H9 (cell line): Measurements from ENCODE around the gene ZNF407. TPM values are rescaled to one million over a fixed set of nuclear protein-coding genes. Genes with fewer than 3 reads are reported as not detected.

ENCODE experiments used
- DNase-seq: peaks from one replicate; pipeline ENCODE4 v3.0.0-alpha.2; 2017
- H2AFZ ChIP-seq: one replicate; pipeline ENCODE4 v1.6.1; 2013; ENCODE audit warnings: mild to moderate bottlenecking, low read length, control low read depth, moderate library complexity
- H2AK5ac ChIP-seq: 2 replicates; pipeline ENCODE4 v1.6.1; 2013; ENCODE audit warnings: low read length, control low read depth, mixed read lengths; ENCODE audit not compliant: insufficient read length
- H2BK120ac ChIP-seq: one replicate; pipeline ENCODE4 v1.6.1; 2013; ENCODE audit warnings: low read depth, mild to moderate bottlenecking, low read length, control low read depth, inconsistent platforms; ENCODE audit not compliant: poor library complexity, severe bottlenecking
- H2BK12ac ChIP-seq: 2 replicates; pipeline ENCODE4 v1.6.1; 2013; ENCODE audit warnings: low read length, control low read depth, mixed read lengths, low read depth; ENCODE audit not compliant: insufficient read length
- H2BK15ac ChIP-seq: 2 replicates; pipeline ENCODE4 v1.6.1; 2013; ENCODE audit warnings: low read depth, low read length, control low read depth
- H2BK20ac ChIP-seq: one replicate; pipeline ENCODE4 v1.6.1; 2013; ENCODE audit warnings: low read depth, mild to moderate bottlenecking, low read length, control low read depth, inconsistent platforms; ENCODE audit not compliant: poor library complexity, severe bottlenecking
- H2BK5ac ChIP-seq: 2 replicates; pipeline ENCODE4 v1.6.1; 2013; ENCODE audit warnings: low read length, control low read depth, mixed read lengths; ENCODE audit not compliant: insufficient read length
- H3K14ac ChIP-seq: 2 replicates; pipeline ENCODE4 v1.6.1; 2013; ENCODE audit warnings: low read length, control low read depth; ENCODE audit not compliant: insufficient read depth
- H3K18ac ChIP-seq: 2 replicates; pipeline ENCODE4 v1.6.1; 2013; ENCODE audit warnings: low read depth, mild to moderate bottlenecking, mixed read lengths, low read length, control low read depth; ENCODE audit not compliant: insufficient read length
- H3K23ac ChIP-seq: 2 replicates; pipeline ENCODE4 v1.6.1; 2013; ENCODE audit warnings: low read length, control low read depth, mixed read lengths, low read depth; ENCODE audit not compliant: insufficient read length
- H3K23me2 ChIP-seq: 2 replicates; pipeline ENCODE4 v1.6.1; 2013; ENCODE audit warnings: low read depth, mild to moderate bottlenecking, mixed read lengths, low read length, control low read depth; ENCODE audit not compliant: insufficient read length, poor library complexity, severe bottlenecking
- H3K27ac ChIP-seq: 2 replicates; pipeline ENCODE4 v1.5.1; 2013; ENCODE audit warnings: low read length, control low read depth, mixed read lengths, low read depth; ENCODE audit not compliant: insufficient read length
- H3K27me3 ChIP-seq: 2 replicates; pipeline ENCODE4 v1.6.1; 2013; ENCODE audit warnings: low read length, control low read depth, inconsistent platforms; ENCODE audit not compliant: insufficient read depth
- H3K4ac ChIP-seq: 2 replicates; pipeline ENCODE4 v1.6.1; 2013; ENCODE audit warnings: low read depth, mild to moderate bottlenecking, control low read depth, inconsistent platforms, low read length, moderate library complexity
- H3K4me1 ChIP-seq: 2 replicates; pipeline ENCODE4 v1.6.1; 2013; ENCODE audit warnings: low read length, control low read depth, inconsistent platforms; ENCODE audit not compliant: insufficient read depth
- H3K4me2 ChIP-seq: 2 replicates; pipeline ENCODE4 v1.6.1; 2013; ENCODE audit warnings: low read length, control low read depth, mixed read lengths; ENCODE audit not compliant: insufficient read length, insufficient read depth
- H3K56ac ChIP-seq: 2 replicates; pipeline ENCODE4 v1.6.1; 2013; ENCODE audit warnings: low read depth, mild to moderate bottlenecking, mixed read lengths, low read length, control low read depth; ENCODE audit not compliant: insufficient read length
- H3K79me1 ChIP-seq: 2 replicates; pipeline ENCODE4 v1.6.1; 2013; ENCODE audit warnings: low read depth, mild to moderate bottlenecking, moderate library complexity, low read length, control low read depth, inconsistent platforms; ENCODE audit not compliant: insufficient read depth, poor library complexity, severe bottlenecking
- H3K79me2 ChIP-seq: 2 replicates; pipeline ENCODE4 v1.6.1; 2013; ENCODE audit warnings: low read length, control low read depth, inconsistent platforms; ENCODE audit not compliant: insufficient read depth
- H3K9ac ChIP-seq: 2 replicates; pipeline ENCODE4 v1.6.1; 2013; ENCODE audit warnings: low read length, control low read depth, mixed read lengths; ENCODE audit not compliant: insufficient read length; ENCODE audit errors: extremely low read depth
- H3K9me3 ChIP-seq: one replicate; pipeline ENCODE4 v1.6.1; 2013; ENCODE audit warnings: low read depth, low read length, inconsistent platforms; ENCODE audit not compliant: control insufficient read depth
- H3T11ph ChIP-seq: one replicate; pipeline ENCODE4 v1.6.1; 2013; ENCODE audit warnings: mild to moderate bottlenecking, low read length, control low read depth, inconsistent platforms
- H4K20me1 ChIP-seq: one replicate; pipeline ENCODE4 v1.6.1; 2013; ENCODE audit not compliant: control insufficient read depth, insufficient read length, insufficient read depth
- H4K5ac ChIP-seq: 2 replicates; pipeline ENCODE4 v1.6.1; 2013; ENCODE audit warnings: low read depth, mild to moderate bottlenecking, mixed read lengths, low read length, control low read depth; ENCODE audit not compliant: insufficient read length
- H4K8ac ChIP-seq: replicated peaks from 2 replicates; pipeline ENCODE4 v1.6.1; 2013; ENCODE audit warnings: low read length, control low read depth, mixed read lengths, low read depth; ENCODE audit not compliant: insufficient read length
- H4K91ac ChIP-seq: 2 replicates; pipeline ENCODE4 v1.6.1; 2013; ENCODE audit warnings: low read depth, mild to moderate bottlenecking, moderate library complexity, mixed read lengths, low read length, control low read depth; ENCODE audit not compliant: insufficient read length
- H3K27ac Mint-ChIP-seq, 3 experiments: 2 replicates in 2 of 3; 3 replicates in 1 of 3; pipeline ENCODE4 v1.8.0; 2020 to 2021; ENCODE audit warnings: mixed read lengths in 3 of 3, mild to moderate bottlenecking in 1 of 3, moderate library complexity in 1 of 3
- H3K27me3 Mint-ChIP-seq: 2 replicates; pipeline ENCODE4 v1.8.0; 2021; ENCODE audit warnings: low read depth, mild to moderate bottlenecking, moderate library complexity, mixed read lengths
- H3K36me3 Mint-ChIP-seq, 3 experiments: 2 replicates in 2 of 3; 3 replicates in 1 of 3; pipeline ENCODE4 v1.8.0; 2020 to 2021; ENCODE audit warnings: low read depth in 3 of 3, mixed read lengths in 3 of 3; ENCODE audit not compliant: insufficient read depth in 1 of 3
- H3K4me1 Mint-ChIP-seq, 2 experiments: 2 replicates each; pipeline ENCODE4 v1.8.0; 2020; ENCODE audit warnings: mixed read lengths in 2 of 2
- H3K4me3 Mint-ChIP-seq, 2 experiments: 2 replicates in 1 of 2; 3 replicates in 1 of 2; pipeline ENCODE4 v1.8.0; 2020 to 2021; ENCODE audit warnings: mild to moderate bottlenecking in 2 of 2, mixed read lengths in 2 of 2, moderate library complexity in 1 of 2
- H3K9me3 Mint-ChIP-seq, 2 experiments: 2 replicates in 1 of 2; 3 replicates in 1 of 2; pipeline ENCODE4 v1.8.0; 2020; ENCODE audit warnings: mild to moderate bottlenecking in 2 of 2, mixed read lengths in 2 of 2, moderate library complexity in 1 of 2
- WGBS: extraction: QIAGEN DNeasy Blood & Tissue Kit; methylation state at CpG from one replicate; pipeline ENCODE4 v1.1.7; 2013; ENCODE audit warnings: missing lambda C conversion rate, low lambda C conversion rate, mixed read lengths; ENCODE audit not compliant: insufficient read length; ENCODE audit errors: extremely low coverage; 5-methylcytosine and 5-hydroxymethylcytosine counted together
- total RNA-seq: library from RNA; stranded (reverse); gene quantifications from 2 replicates; pipeline ENCODE4 v1.2.1, GENCODE V29; 2021
- TF ChIP-seq, protein P1 (sequence below): fragments of 200-600 bp; sonication (generic); conservative IDR thresholded peaks from 3 replicates; pipeline ENCODE4 v1.8.0; 2021; ENCODE audit warnings: antibody characterized with exemption, mild to moderate bottlenecking

Gene ZNF407
- total RNA-seq, 1 experiment from 2014 or later = 8.7 TPM

DNA sequence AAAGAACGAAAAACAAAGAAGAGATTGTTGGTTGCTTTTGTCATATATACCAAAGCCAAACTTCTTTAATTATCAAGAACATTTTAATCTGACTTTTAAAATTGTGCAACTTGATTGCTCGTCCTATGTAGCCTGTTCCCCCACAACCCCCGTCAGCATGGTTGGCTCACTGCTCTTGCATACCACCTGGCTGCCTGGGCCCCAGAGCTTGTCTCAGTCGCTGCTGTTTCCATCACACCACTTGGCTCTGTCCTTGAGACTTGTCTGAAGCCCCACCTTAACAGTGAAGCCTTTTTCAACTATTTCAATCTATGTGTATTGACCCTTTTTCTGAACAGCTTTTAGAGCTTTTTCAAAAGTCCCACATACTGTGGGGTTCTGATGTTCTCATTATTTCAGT, 270.8 kb downstream of the ZNF407 start:
- H3K9me3 Mint-ChIP-seq = no peaks in the 10 kb centered on the region
- H3K27me3 Mint-ChIP-seq = no peaks in the 10 kb centered on the region
- Histone ChIP-seq H3K79me2 (no peaks in the 10 kb centered on the region), H3K9ac (no peak overlapping the region), H3K23me2 (no peaks in the 10 kb centered on the region), H3K4me2 (no peak overlapping the region), H2BK5ac (no peak overlapping the region), H3T11ph (no peak overlapping the region), H4K5ac (no peak overlapping the region), H4K91ac (no peak overlapping the region), H2BK120ac (no peak overlapping the region), H2BK20ac (no peak overlapping the region), H2BK15ac (no peak overlapping the region), H2AK5ac (no peak overlapping the region), H2AFZ (no peak overlapping the region), H3K56ac (no peak overlapping the region), H3K23ac (no peak overlapping the region), H3K14ac (no peak overlapping the region), H3K4ac (no peak overlapping the region), H2BK12ac (no peak overlapping the region), H3K4me1 (no peaks in the 10 kb centered on the region; the same call in 1 of the 2 replicates), H3K79me1 (no peaks in the 10 kb centered on the region), H3K9me3 (no peaks in the 10 kb centered on the region), H3K27me3 (no peaks in the 10 kb centered on the region), H3K27ac (no peak overlapping the region), H4K20me1 (no peaks in the 10 kb centered on the region), H4K8ac (no peak overlapping the region), H3K18ac (no peak overlapping the region)
- no peak overlapping the region for H3K4me3 Mint-ChIP-seq
- WGBS = no CpG with 5 or more reads among the region's 4 CpGs
- peak overlapping the region in 2 of 3 experiments; percentile 64 to 78; a peak in 3 of 7 replicates for H3K27ac Mint-ChIP-seq
- H3K36me3 Mint-ChIP-seq = no peaks in the 10 kb centered on the region
- TF ChIP-seq, protein P1, sequence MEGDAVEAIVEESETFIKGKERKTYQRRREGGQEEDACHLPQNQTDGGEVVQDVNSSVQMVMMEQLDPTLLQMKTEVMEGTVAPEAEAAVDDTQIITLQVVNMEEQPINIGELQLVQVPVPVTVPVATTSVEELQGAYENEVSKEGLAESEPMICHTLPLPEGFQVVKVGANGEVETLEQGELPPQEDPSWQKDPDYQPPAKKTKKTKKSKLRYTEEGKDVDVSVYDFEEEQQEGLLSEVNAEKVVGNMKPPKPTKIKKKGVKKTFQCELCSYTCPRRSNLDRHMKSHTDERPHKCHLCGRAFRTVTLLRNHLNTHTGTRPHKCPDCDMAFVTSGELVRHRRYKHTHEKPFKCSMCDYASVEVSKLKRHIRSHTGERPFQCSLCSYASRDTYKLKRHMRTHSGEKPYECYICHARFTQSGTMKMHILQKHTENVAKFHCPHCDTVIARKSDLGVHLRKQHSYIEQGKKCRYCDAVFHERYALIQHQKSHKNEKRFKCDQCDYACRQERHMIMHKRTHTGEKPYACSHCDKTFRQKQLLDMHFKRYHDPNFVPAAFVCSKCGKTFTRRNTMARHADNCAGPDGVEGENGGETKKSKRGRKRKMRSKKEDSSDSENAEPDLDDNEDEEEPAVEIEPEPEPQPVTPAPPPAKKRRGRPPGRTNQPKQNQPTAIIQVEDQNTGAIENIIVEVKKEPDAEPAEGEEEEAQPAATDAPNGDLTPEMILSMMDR = no peak
- H3K4me1 Mint-ChIP-seq = peaks cover 21 to 27% of the 10 kb centered on the region in 2 experiments
- no peak for DNase-seq
